ENCODE data around the gene STK32B. TPM values are rescaled to one million over a fixed set of nuclear protein-coding genes. Genes with fewer than 3 reads are reported as not detected.

The STK32B gene
- total and polyA plus RNA-seq, 2 experiments from 2014 or later, result 0.71 to 2.3 TPM

DNA sequence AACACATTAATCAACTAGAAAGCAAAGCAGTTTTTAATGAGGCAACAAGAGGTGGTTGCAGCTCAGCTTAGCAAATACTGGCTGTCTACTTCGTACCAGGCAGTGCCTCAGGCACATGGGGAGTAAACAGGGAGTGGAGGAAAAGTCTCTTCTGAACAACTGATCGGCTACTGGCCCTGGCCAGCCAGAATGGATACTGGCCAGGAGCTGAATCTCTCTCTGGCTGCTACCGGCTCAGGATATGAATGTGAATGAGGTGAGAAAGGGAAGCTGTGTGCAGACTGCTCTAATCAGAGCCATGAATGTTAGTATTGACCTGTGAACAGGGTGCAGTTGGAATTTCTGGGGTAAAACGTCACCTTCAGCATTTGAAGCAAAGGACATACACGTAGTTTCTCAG is 77.3 kb downstream of the STK32B start (continued):
- TF ChIP-seq ZNF462 (CRISPR knock-in tag; IDR thresholded peaks at IDR 0.05), result no peak
- TF ChIP-seq POLR2AphosphoS5 (IDR thresholded peaks at IDR 0.05; ENCODE audit: low read depth), result no peak

DNA sequence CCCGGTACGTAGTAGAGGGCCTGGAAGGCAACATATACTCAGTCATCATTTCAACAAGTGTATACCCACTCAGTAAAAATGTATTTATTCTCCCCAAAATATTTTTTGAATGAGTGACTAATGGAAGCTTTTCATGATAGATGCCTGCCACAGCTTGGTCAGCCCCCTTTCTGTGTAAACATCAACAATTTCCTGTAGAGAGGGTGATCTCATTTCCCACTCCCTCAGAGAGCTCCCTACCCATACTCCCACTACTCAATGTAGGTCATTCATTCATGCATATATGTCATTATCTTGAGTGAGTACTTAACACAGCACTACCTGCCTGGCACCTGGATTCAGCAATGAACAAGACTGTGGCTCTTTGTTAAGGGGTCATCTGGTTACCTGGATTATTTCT is 81.9 kb downstream of the STK32B start:
- Histone ChIP-seq H3K4me1 (ENCODE audit: insufficient read depth) (peaks cover 27% of the 10 kb centered on the region), H3K9me2 (ENCODE audit: insufficient read depth) (peaks cover 1% of the 10 kb centered on the region; the same call in 1 of the 2 replicates)
- H3K36me3 Mint-ChIP-seq (ENCODE audit: low read depth), result no peaks in the 10 kb centered on the region; the same call in 2 of the 3 replicates
- TF ChIP-seq STAT1 (IDR thresholded peaks at IDR 0.05; ENCODE audit: unreplicated experiment), result no peak
- TF ChIP-seq EZH2 (IDR thresholded peaks at IDR 0.05; ENCODE audit: low read depth, unreplicated experiment), result no peak
- TF ChIP-seq NANOG (IDR thresholded peaks at IDR 0.05; ENCODE audit: borderline replicate concordance), result no peak
- TF ChIP-seq JUNB (IDR thresholded peaks at IDR 0.05; ENCODE audit: unreplicated experiment), result no peak
- TF ChIP-seq, protein P1, sequence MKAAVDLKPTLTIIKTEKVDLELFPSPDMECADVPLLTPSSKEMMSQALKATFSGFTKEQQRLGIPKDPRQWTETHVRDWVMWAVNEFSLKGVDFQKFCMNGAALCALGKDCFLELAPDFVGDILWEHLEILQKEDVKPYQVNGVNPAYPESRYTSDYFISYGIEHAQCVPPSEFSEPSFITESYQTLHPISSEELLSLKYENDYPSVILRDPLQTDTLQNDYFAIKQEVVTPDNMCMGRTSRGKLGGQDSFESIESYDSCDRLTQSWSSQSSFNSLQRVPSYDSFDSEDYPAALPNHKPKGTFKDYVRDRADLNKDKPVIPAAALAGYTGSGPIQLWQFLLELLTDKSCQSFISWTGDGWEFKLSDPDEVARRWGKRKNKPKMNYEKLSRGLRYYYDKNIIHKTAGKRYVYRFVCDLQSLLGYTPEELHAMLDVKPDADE (IDR thresholded peaks at IDR 0.05), result no peak
- TF ChIP-seq, protein P2, sequence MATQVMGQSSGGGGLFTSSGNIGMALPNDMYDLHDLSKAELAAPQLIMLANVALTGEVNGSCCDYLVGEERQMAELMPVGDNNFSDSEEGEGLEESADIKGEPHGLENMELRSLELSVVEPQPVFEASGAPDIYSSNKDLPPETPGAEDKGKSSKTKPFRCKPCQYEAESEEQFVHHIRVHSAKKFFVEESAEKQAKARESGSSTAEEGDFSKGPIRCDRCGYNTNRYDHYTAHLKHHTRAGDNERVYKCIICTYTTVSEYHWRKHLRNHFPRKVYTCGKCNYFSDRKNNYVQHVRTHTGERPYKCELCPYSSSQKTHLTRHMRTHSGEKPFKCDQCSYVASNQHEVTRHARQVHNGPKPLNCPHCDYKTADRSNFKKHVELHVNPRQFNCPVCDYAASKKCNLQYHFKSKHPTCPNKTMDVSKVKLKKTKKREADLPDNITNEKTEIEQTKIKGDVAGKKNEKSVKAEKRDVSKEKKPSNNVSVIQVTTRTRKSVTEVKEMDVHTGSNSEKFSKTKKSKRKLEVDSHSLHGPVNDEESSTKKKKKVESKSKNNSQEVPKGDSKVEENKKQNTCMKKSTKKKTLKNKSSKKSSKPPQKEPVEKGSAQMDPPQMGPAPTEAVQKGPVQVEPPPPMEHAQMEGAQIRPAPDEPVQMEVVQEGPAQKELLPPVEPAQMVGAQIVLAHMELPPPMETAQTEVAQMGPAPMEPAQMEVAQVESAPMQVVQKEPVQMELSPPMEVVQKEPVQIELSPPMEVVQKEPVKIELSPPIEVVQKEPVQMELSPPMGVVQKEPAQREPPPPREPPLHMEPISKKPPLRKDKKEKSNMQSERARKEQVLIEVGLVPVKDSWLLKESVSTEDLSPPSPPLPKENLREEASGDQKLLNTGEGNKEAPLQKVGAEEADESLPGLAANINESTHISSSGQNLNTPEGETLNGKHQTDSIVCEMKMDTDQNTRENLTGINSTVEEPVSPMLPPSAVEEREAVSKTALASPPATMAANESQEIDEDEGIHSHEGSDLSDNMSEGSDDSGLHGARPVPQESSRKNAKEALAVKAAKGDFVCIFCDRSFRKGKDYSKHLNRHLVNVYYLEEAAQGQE (IDR thresholded peaks at IDR 0.05; ENCODE audit: unreplicated experiment), result no peak
- no peak for TF ChIP-seq EZH2phosphoT487 (IDR thresholded peaks at IDR 0.05; ENCODE audit: unreplicated experiment)
- no peak for TF ChIP-seq CREB1 (CRISPR knock-in tag; IDR thresholded peaks at IDR 0.05; ENCODE audit: low read depth)
- TF ChIP-seq ZNF331 (CRISPR knock-in tag; IDR thresholded peaks at IDR 0.05; ENCODE audit: low read depth), result no peak
- no peak for TF ChIP-seq CTCF (conservative IDR thresholded peaks at IDR 0.05; ENCODE audit: low read depth in 2 of 2)
- no peak for TF ChIP-seq POLR2AphosphoS5 (IDR thresholded peaks at IDR 0.05; ENCODE audit: low read depth)

More for the DNA sequence above, 81.9 kb downstream of the STK32B start:
- Histone ChIP-seq H3K4me2 (peak overlapping the region; percentile 39; the same call in 1 of the 2 replicates), H4K20me1 (replicated peaks; ENCODE audit: insufficient read depth) (no peaks in the 10 kb centered on the region), H3K27ac (ENCODE audit: low read depth) (no peak overlapping the region), H3K27me3 (ENCODE audit: insufficient read depth) (no peaks in the 10 kb centered on the region), H2AFZ (no peak overlapping the region), H3F3A (replicated peaks; ENCODE audit: low read depth) (no peaks in the 10 kb centered on the region), H3K36me3 (ENCODE audit: insufficient read depth) (no peaks in the 10 kb centered on the region), H3K79me2 (replicated peaks; ENCODE audit: insufficient read depth) (no peaks in the 10 kb centered on the region), H3K4me3 (no peak overlapping the region)
- Mint-ChIP-seq H3K4me1 (peaks cover 26% of the 10 kb centered on the region), H3K27me3 (ENCODE audit: insufficient read depth, low read depth, poor library complexity) (peaks cover 5% of the 10 kb centered on the region), H3K4me3 (no peak overlapping the region), H3K9me3 (no peaks in the 10 kb centered on the region), H3K27ac (no peak overlapping the region)
- ATAC-seq, result no peak
- DNase-seq (ENCODE audit: low spot score), result no peak
